Measurements from ENCODE around the gene MAFG.
A peak's percentile ranks its signal among the peaks of the same experiment; 100 is the strongest.

DNA sequence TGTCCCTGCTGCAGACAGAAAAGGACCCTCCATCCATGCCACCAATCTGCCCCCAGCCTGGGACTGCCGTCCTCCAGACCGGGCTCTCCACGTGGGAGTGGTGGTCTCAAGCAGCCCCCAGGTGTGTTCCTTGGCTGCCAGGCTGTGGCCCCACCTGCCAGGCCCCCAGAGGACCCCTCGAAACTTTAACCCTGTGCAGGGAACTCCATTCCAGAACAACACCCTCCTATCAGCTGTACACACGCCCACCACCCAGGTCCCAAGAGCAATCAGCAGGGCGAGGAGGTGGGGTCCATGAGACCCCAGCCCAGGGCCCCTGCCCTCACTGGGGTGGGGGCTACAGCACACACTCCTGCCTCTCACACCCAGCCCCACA lies 8.2 kb upstream of the MAFG start:
- TF ChIP-seq, protein P1, sequence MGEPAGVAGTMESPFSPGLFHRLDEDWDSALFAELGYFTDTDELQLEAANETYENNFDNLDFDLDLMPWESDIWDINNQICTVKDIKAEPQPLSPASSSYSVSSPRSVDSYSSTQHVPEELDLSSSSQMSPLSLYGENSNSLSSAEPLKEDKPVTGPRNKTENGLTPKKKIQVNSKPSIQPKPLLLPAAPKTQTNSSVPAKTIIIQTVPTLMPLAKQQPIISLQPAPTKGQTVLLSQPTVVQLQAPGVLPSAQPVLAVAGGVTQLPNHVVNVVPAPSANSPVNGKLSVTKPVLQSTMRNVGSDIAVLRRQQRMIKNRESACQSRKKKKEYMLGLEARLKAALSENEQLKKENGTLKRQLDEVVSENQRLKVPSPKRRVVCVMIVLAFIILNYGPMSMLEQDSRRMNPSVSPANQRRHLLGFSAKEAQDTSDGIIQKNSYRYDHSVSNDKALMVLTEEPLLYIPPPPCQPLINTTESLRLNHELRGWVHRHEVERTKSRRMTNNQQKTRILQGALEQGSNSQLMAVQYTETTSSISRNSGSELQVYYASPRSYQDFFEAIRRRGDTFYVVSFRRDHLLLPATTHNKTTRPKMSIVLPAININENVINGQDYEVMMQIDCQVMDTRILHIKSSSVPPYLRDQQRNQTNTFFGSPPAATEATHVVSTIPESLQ (CRISPR knock-in tag; IDR thresholded peaks at IDR 0.05): no peak
- TF ChIP-seq ZNF3 (CRISPR knock-in tag; IDR thresholded peaks at IDR 0.05): no peak
- peak; percentile 64; the same call in 1 of the 2 replicates for TF ChIP-seq ZBTB7A (IDR thresholded peaks at IDR 0.05; ENCODE audit: borderline replicate concordance, control insufficient read depth, low read depth, low read length)
- TF ChIP-seq NRF1 (conservative IDR thresholded peaks at IDR 0.05 in 1 of 2, IDR thresholded peaks at IDR 0.05 in 1 of 2): no peak
- TF ChIP-seq CEBPB (tag; IDR thresholded peaks at IDR 0.05): no peak
- no peak for TF ChIP-seq TCF7L2 (IDR thresholded peaks at IDR 0.05; ENCODE audit: low read depth, low read length)
- TF ChIP-seq HIVEP1 (CRISPR knock-in tag; IDR thresholded peaks at IDR 0.05): no peak
